SU-DHL-6 (cell line): Measurements from ENCODE around the gene ABCA6.

Experiments used
- H2AFZ ChIP-seq: fragments of 200-600 bp; sonication (generic); 2 replicates; pipeline ENCODE4 v1.6.1; 2014; ENCODE audit warnings: low read depth, mild to moderate bottlenecking, moderate library complexity, mixed read lengths, antibody characterized with exemption, low read length; ENCODE audit not compliant: severe bottlenecking
- H3F3A ChIP-seq: fragments of 200-600 bp; shearing (Covaris generic); 2 replicates; pipeline ENCODE4 v1.6.0; 2016; ENCODE audit warnings: antibody characterized with exemption, mild to moderate bottlenecking; ENCODE audit not compliant: insufficient read depth
- H3K27ac ChIP-seq: fragments of 200-600 bp; sonication (generic); 2 replicates; pipeline ENCODE4 v1.5.1; 2016; ENCODE audit warnings: low read depth, mild to moderate bottlenecking, low read length, moderate library complexity, mixed read lengths
- H3K27me3 ChIP-seq: fragments of 200-600 bp; sonication (generic), shearing (Covaris generic); 2 replicates; pipeline ENCODE4 v1.6.0; 2014; ENCODE audit warnings: mild to moderate bottlenecking, low read length
- H3K36me3 ChIP-seq: fragments of 200-600 bp; sonication (generic); 2 replicates; pipeline ENCODE4 v1.6.1; 2014; ENCODE audit warnings: mild to moderate bottlenecking, low read length, mixed read lengths
- H3K4me2 ChIP-seq: fragments of 300-600, 200-600 bp; shearing (Covaris generic), sonication (generic); 2 replicates; pipeline ENCODE4 v1.6.0; 2014; ENCODE audit warnings: low read length, low read depth, mild to moderate bottlenecking; ENCODE audit not compliant: poor library complexity, severe bottlenecking
- H3K4me3 ChIP-seq: fragments of 200-600 bp; sonication (generic); 2 replicates; pipeline ENCODE4 v1.5.1; 2014; ENCODE audit warnings: antibody characterized with exemption, low read length, mild to moderate bottlenecking, mixed read lengths; ENCODE audit not compliant: insufficient read depth, poor library complexity, severe bottlenecking
- H3K79me2 ChIP-seq: fragments of 200-600 bp; sonication (generic); 2 replicates; pipeline ENCODE4 v1.6.1; 2014; ENCODE audit warnings: mild to moderate bottlenecking, low read length, moderate library complexity; ENCODE audit not compliant: insufficient read depth
- H3K9ac ChIP-seq: fragments of 200-600 bp; sonication (generic); 2 replicates; pipeline ENCODE4 v1.7.0; 2014; ENCODE audit warnings: mild to moderate bottlenecking, low read length
- H3K9me2 ChIP-seq: fragments of 200-600 bp; sonication (generic); replicated peaks from 2 replicates; pipeline ENCODE4 v1.6.1; 2014; ENCODE audit warnings: low read length; ENCODE audit not compliant: insufficient read depth
- H3K9me3 ChIP-seq: fragments of 200-600 bp; sonication (generic); 2 replicates; pipeline ENCODE4 v1.6.1; 2014; ENCODE audit warnings: low read length, mixed read lengths; ENCODE audit not compliant: insufficient read depth
- H4K20me1 ChIP-seq: fragments of 200-600 bp; sonication (generic); 2 replicates; pipeline ENCODE4 v1.6.1; 2014; ENCODE audit warnings: low read depth, mild to moderate bottlenecking, antibody characterized with exemption, low read length, moderate library complexity, mixed read lengths
- CTCF ChIP-seq: fragments of 200-600 bp; sonication (generic); IDR thresholded peaks from one replicate; pipeline ENCODE4 v1.5.1; 2017; ENCODE audit warnings: antibody characterized with exemption, mild to moderate bottlenecking, low read length, moderate library complexity; ENCODE audit not compliant: insufficient read depth, poor library complexity, severe bottlenecking
- EZH2phosphoT487 ChIP-seq: fragments of 200-600 bp; sonication (generic), shearing (Covaris generic); conservative IDR thresholded peaks from 2 replicates; pipeline ENCODE4 v1.6.1; 2018; ENCODE audit warnings: mild to moderate bottlenecking, antibody characterized with exemption, low read length, moderate library complexity, mixed read lengths

The ABCA6 gene

DNA sequence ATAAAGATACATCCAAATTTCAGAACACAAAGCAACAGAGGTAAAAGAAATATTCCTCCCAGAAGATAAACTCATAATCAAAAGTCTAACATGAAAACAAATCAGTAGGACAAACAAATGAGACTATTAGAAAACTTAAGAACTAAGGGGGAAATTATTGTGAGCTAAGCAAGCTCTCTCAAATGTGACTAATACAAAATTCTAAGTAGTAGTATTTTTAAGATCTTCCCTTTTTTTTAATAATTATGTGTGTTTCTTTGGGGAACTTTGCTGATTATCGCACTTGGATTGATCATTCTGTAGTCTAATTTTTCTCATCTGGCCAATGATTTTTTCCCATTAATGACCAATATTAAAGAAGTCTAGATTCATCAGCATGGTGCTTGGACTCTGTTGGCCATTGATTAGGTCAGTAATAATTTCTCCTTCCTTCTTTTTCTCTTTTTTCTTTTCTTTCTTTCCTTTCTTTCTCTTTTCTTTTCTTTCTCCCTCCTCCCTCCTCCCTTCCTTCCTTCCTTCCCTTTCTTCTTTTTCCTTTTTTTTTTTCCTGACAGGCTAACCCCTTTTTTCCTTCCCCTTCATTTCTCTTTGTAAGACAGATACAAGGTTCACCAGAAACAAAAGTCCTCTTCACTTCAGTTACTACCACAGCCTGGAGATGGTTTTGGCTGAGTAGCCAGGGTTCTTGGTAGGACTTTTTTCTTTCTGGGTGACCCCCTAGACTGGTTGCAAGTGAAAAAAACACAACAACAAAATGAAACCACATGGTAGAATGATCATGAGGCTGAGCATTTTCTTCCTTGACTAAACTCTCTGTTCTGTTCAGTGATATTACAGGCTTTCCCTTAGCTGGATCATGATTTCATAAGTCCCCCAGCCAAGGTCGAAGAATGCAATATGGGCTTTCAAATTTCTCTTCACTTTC lies 2.9 kb upstream of the ABCA6 start:
- Histone ChIP-seq H3K27me3 (no peaks in the 10 kb centered on the region), H3K9me3 (no peaks in the 10 kb centered on the region), H2AFZ (no peak overlapping the region), H3K79me2 (no peaks in the 10 kb centered on the region), H3F3A (no peaks in the 10 kb centered on the region), H3K36me3 (no peaks in the 10 kb centered on the region), H3K9ac (no peak overlapping the region), H3K9me2 (no peaks in the 10 kb centered on the region), H4K20me1 (no peaks in the 10 kb centered on the region), H3K4me2 (no peak overlapping the region), H3K4me3 (no peak overlapping the region), H3K27ac (no peak overlapping the region)
- TF ChIP-seq CTCF, result no peak
- no peak for TF ChIP-seq EZH2phosphoT487

DNA sequence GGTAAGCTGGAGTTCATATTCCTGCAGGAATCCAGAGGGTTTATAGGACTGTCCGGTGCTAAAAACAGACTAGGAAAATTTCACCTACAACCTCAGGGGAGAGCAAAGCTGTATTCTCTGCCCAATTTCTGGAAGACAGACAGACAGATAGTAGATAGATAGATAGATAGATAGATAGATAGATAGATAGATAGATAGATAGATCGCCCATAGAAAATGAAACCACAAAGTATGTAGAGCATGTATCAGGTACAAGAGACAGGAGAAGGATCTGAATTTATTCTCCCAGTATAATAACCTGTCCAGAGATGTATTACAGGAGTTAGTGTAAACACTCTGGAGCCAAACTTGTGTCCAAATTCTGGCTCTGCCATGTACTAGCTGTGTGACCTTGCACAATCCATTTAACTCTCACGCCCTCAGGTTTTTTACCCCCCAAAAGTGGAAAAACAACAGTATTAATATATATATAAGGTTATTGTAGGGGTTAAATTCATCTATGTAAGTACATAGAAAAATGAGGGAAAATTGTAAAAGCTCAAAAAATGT lies 2.1 kb upstream of the ABCA6 start:
- H3F3A ChIP-seq, result no peaks in the 10 kb centered on the region
- H3K9me3 ChIP-seq, result no peaks in the 10 kb centered on the region
- no peaks in the 10 kb centered on the region for H3K9me2 ChIP-seq
- TF ChIP-seq CTCF (no peak), EZH2phosphoT487 (no peak)
- no peaks in the 10 kb centered on the region for H3K36me3 ChIP-seq
- no peaks in the 10 kb centered on the region for H3K27me3 ChIP-seq
- H2AFZ ChIP-seq, result no peak overlapping the region
- no peak overlapping the region for H3K4me3 ChIP-seq
- no peak overlapping the region for H3K27ac ChIP-seq
- H3K4me2 ChIP-seq, result no peak overlapping the region
- H3K9ac ChIP-seq, result no peak overlapping the region
- H4K20me1 ChIP-seq, result no peaks in the 10 kb centered on the region
- no peaks in the 10 kb centered on the region for H3K79me2 ChIP-seq

DNA sequence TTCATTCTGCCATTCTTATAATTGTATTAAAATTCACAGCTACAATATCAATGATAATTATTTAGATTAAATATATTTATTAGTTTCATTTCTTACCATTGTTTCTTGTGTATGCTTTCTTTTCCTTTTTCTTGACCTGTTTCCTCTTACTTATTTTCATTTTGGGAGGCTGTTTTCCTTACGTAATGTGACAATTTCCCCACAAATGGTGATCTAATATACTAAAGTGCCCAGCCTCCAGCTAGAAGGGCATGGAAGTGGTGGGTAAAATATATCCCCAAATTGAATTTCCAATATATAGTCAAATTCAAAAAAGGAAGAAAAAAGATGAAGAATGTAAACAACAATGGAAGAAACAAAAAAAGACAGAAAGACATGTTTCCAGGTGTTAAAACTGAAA lies 1.5 kb upstream of the ABCA6 start:
- no peak overlapping the region for H3K4me2 ChIP-seq

More for the DNA sequence above, 1.5 kb upstream of the ABCA6 start:
- Histone ChIP-seq H3F3A (no peaks in the 10 kb centered on the region), H3K36me3 (no peaks in the 10 kb centered on the region), H3K27ac (no peak overlapping the region), H2AFZ (no peak overlapping the region), H3K79me2 (no peaks in the 10 kb centered on the region), H3K9ac (no peak overlapping the region), H3K4me3 (no peak overlapping the region), H3K27me3 (no peaks in the 10 kb centered on the region), H3K9me3 (no peaks in the 10 kb centered on the region), H3K9me2 (no peaks in the 10 kb centered on the region), H4K20me1 (no peaks in the 10 kb centered on the region)
- TF ChIP-seq CTCF (no peak), EZH2phosphoT487 (no peak)
